Tracheal epithelial cell (primary cell): Measurements from ENCODE around the gene GLS2. TPM values are rescaled to one million over a fixed set of nuclear protein-coding genes. Genes with fewer than 3 reads are reported as not detected.

Experiments used
- total RNA-seq: library from RNA; depleted of rRNA; stranded (reverse); fragments of >200 nt; gene quantifications from 2 replicates; pipeline ENCODE4 v1.2.1, GENCODE V29; 2014

The GLS2 gene
- total RNA-seq = 3.1 and 11.3 TPM in 2 replicates

DNA sequence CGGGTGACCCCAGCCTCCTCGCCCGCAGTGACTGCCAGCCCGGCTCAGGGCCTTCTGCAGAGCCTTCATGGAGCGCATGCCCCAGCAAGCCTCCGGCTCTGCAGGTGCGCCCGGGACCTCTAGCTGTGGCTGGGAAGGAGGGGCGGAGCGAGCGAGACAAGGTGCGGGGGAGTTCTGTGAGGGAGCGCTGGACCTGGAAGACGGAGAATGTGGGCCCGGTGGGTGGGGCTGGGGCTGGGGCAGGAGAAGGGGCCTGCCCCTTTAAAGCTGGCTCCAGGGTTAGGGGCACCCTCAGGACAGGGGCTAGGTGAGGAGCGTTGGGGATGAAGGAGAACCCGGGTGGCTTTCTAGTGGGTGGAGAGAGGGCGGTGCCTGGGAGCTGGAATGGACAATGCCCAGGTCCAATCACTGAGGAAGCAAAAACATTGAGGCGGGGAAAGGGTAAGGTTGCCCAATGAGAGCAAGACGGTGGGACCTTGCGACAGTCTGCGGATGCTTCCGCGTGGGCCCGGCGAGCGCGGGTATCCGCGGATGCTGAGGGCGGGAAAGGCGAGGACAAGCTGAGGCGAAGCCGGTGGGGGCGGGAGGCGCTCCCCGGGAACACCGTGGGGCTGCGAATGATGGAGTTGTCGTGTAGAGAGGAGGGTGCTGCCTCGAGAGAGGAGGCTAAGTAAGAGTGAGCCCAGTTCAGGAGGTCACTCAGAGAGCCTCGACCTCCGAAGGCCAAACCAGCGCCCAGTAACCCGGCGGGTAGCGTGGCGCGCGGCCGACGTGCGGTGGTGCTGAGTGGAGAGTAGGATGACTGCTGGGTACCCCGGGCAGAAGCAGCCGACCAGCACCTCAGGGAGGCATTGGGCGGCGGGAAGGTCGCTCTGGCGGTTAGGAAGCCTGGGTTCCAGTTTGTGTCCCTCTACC is at the start of gene GLS2:
Gene GLS2, minus strand, starts transcription at position 121 of the 915 bp plus-strand sequence. Its CDS starts 43 bp downstream, at position 78.

GRCh38 chr12:56521590-56522371 is 33.8 kb upstream of the GLS2 start, which contains the start of gene RBMS2:
Gene RBMS2, plus strand, starts transcription at chr12:56521820. Its CDS starts 204 bp downstream, at chr12:56522024.

GRCh38 chr12:56468216-56469006 is 19.6 kb downstream of the GLS2 start, which contains the start of gene SPRYD4:
Gene SPRYD4, plus strand, starts transcription at chr12:56468578. Its CDS starts 14 bp downstream, at chr12:56468592.

GRCh38 chr12:56454557-56454956 is 33.4 kb downstream of the GLS2 start, which contains the start of gene MIP:
Gene MIP, minus strand, starts transcription at chr12:56454657. Its CDS starts 44 bp downstream, at chr12:56454613.

DNA sequence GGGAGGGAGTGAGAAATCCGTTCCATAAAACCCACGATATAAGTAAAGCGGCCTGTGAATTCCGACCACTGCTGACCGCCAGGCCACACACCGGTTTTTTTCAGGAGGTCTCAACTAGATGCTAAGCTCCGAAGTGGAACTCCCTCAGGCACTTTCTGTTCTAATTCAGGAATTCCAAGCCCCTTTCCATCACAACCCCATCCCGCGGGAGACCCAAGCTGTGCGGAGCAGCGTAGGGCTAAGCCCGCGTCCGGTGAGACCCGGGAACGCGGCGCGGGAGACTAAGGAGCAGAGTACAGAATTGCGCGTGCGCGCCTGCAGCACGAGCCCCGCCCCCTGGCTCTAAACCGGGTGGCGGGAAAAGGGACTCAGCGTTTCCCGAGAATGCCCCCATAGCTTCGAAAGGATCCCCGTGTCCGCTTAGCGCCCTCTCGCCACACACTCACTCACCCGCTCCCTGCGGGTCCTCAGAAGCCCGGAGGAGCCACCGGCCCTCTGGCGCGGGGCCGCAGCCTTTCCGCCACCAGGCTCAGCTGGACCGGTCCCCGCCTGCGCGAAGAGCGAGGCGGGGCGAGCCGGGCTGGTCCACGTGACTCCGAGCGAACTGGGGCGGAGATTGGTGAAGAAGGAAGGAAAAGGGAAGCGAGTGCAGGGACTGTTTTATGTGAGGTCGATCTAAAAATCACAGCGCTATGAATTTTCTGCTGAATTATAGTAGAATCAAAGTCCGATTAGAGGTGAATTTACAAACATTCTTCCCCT is 38.9 kb downstream of the GLS2 start, which contains the start of gene TIMELESS:
Gene TIMELESS, minus strand, starts transcription at position 567 of the 762 bp plus-strand sequence. CDS start 15,256 bp downstream, outside the sequence.

Other genes starting within 250 kb of the GLS2 start
- gene ANKRD52, start 229.8 kb downstream of the GLS2 start, total RNA-seq = 15.3 and 20.7 TPM in 2 replicates
- 5.5 and 8.2 TPM in 2 replicates for gene COQ10A, start 221.2 kb downstream of the GLS2 start, total RNA-seq
- gene CS, start 187.8 kb downstream of the GLS2 start, total RNA-seq = 113 and 157 TPM in 2 replicates
- 67.6 and 106 TPM in 2 replicates for gene CNPY2, start 172.2 kb downstream of the GLS2 start, total RNA-seq
- gene PAN2, start 154.2 kb downstream of the GLS2 start, total RNA-seq = 10.1 and 14.7 TPM in 2 replicates
- 16.6 TPM in 1 of 2 replicates, not detected in the other for gene IL23A, start 149.3 kb downstream of the GLS2 start, total RNA-seq
- gene STAT2, start 128.1 kb downstream of the GLS2 start, total RNA-seq = 45.6 and 88.7 TPM in 2 replicates
- gene APOF, start 125.3 kb downstream of the GLS2 start, total RNA-seq = not detected in 2 replicates
- 3.0 and 3.4 TPM in 2 replicates for gene TIMELESS, start 38.7 kb downstream of the GLS2 start, total RNA-seq
- not detected in 2 replicates for gene MIP, start 33.5 kb downstream of the GLS2 start, total RNA-seq
- 0.96 and 1.1 TPM in 2 replicates for gene SPRYD4, start 19.6 kb downstream of the GLS2 start, total RNA-seq
- gene RBMS2, start 33.7 kb upstream of the GLS2 start, total RNA-seq = 16.0 and 17.6 TPM in 2 replicates
- gene BAZ2A, start 142.2 kb upstream of the GLS2 start, total RNA-seq = 17.8 and 18.5 TPM in 2 replicates
- 477 and 535 TPM in 2 replicates for gene ATP5F1B, start 157.8 kb upstream of the GLS2 start, total RNA-seq
- gene PTGES3, start 200.1 kb upstream of the GLS2 start, total RNA-seq = 66.7 and 85.9 TPM in 2 replicates
- 1,320 and 1,684 TPM in 2 replicates for gene NACA, start 237.1 kb upstream of the GLS2 start, total RNA-seq